ENCODE results near the gene SLC4A7. TPM values are rescaled to one million over a fixed set of nuclear protein-coding genes. Genes with fewer than 3 reads are reported as not detected.

Gene SLC4A7
- total RNA-seq, 1 donor from 2014 or later, result 11.0 TPM

GRCh38 chr3:27501759-27502158 lies 17.6 kb upstream of the SLC4A7 start:
- intact Hi-C loops (cut with DNase I), result loop anchor here (5.0 kb wide), 2 partner anchors 136 to 176 kb away; no protein-coding TSS in a partner anchor

GRCh38 chr3:27500986-27501385 lies 16.8 kb upstream of the SLC4A7 start:
- Histone ChIP-seq H3K27ac (no peak overlapping the region), H3K4me1 (peaks cover 6 to 13% of the 10 kb centered on the region in 2 donors)
- intact Hi-C loops (cut with DNase I), result loop anchor here (5.0 kb wide), 2 partner anchors 136 to 176 kb away; no protein-coding TSS in a partner anchor

More at GRCh38 chr3:27501759-27502158, 17.6 kb upstream of the SLC4A7 start:
- Histone ChIP-seq H3K36me3 (no peaks in the 10 kb centered on the region), H3K9me3 (no peaks in the 10 kb centered on the region), H3K27me3 (no peaks in the 10 kb centered on the region), H3K27ac (no peak overlapping the region), H3K4me3 (no peak overlapping the region), H3K4me1 (peaks cover 6 to 13% of the 10 kb centered on the region in 2 donors)
- TF ChIP-seq CTCF (IDR thresholded peaks at IDR 0.05), result no peak
- DNase-seq (ENCODE audit: low spot score in 2 of 2), result no peak

GRCh38 chr3:27500035-27500434 lies 15.9 kb upstream of the SLC4A7 start:
- H3K9me3 ChIP-seq, result no peaks in the 10 kb centered on the region
- H3K4me1 ChIP-seq, result peaks cover 6 to 12% of the 10 kb centered on the region in 2 donors
- no peak for DNase-seq (ENCODE audit: low spot score in 2 of 2)
- H3K4me3 ChIP-seq, result no peak overlapping the region
- no peak for TF ChIP-seq CTCF (IDR thresholded peaks at IDR 0.05)
- no peaks in the 10 kb centered on the region for H3K27me3 ChIP-seq
- H3K36me3 ChIP-seq, result no peaks in the 10 kb centered on the region
- intact Hi-C loops (cut with DNase I), result loop anchor here (5.0 kb wide), 2 partner anchors 137 to 177 kb away; no protein-coding TSS in a partner anchor
- H3K27ac ChIP-seq, result no peak overlapping the region

More at GRCh38 chr3:27500986-27501385, 16.8 kb upstream of the SLC4A7 start:
- Histone ChIP-seq H3K4me3 (no peak overlapping the region), H3K9me3 (no peaks in the 10 kb centered on the region), H3K27me3 (no peaks in the 10 kb centered on the region), H3K36me3 (no peaks in the 10 kb centered on the region)
- TF ChIP-seq CTCF (IDR thresholded peaks at IDR 0.05), result no peak
- DNase-seq (ENCODE audit: low spot score in 2 of 2), result no peak

- TF ChIP-seq CTCF (IDR thresholded peaks at IDR 0.05), result no peak
- Histone ChIP-seq H3K27me3 (no peaks in the 10 kb centered on the region), H3K9me3 (no peaks in the 10 kb centered on the region), H3K4me1 (no peaks in the 10 kb centered on the region), H3K4me3 (no peak overlapping the region), H3K27ac (no peak overlapping the region), H3K36me3 (no peaks in the 10 kb centered on the region)
- DNase-seq (ENCODE audit: low spot score in 2 of 2), result no peak
- intact Hi-C loops (cut with DNase I), result no loop called here
Observed at GRCh38 chr3:27494784-27495183, 10.6 kb upstream of the SLC4A7 start.

- DNase-seq (ENCODE audit: low spot score in 2 of 2), result no peak
- Histone ChIP-seq H3K27me3 (no peaks in the 10 kb centered on the region), H3K4me3 (no peak overlapping the region), H3K27ac (no peak overlapping the region), H3K4me1 (no peaks in the 10 kb centered on the region), H3K36me3 (no peaks in the 10 kb centered on the region), H3K9me3 (no peaks in the 10 kb centered on the region)
- intact Hi-C loops (cut with DNase I), result no loop called here
- no peak for TF ChIP-seq CTCF (IDR thresholded peaks at IDR 0.05)
Observed at GRCh38 chr3:27488821-27489220, 4.6 kb upstream of the SLC4A7 start.

GRCh38 chr3:27487383-27487782 lies 3.2 kb upstream of the SLC4A7 start:
- Histone ChIP-seq H3K27me3 (no peaks in the 10 kb centered on the region), H3K36me3 (no peaks in the 10 kb centered on the region), H3K4me3 (no peak overlapping the region), H3K27ac (no peak overlapping the region), H3K4me1 (peaks cover 0 to 2% of the 10 kb centered on the region in 2 donors), H3K9me3 (no peaks in the 10 kb centered on the region)
- DNase-seq (ENCODE audit: low spot score in 2 of 2), result no peak
- intact Hi-C loops (cut with DNase I), result no loop called here
- TF ChIP-seq CTCF (IDR thresholded peaks at IDR 0.05), result no peak

Data from ascending aorta (tissue), 2 donors.